ENCODE measurements around the gene NAGS.
"Not testable (repeated sequence)": the region's sequence is repeated elsewhere in the genome, so short reads cannot be mapped to it uniquely, and the experiment has no call there.

The NAGS gene

GRCh38 chr17:44043272-44043696, 38.9 kb downstream of the NAGS start:
- peak; percentile 35 for DNase-seq (ENCODE audit: low spot score)

- DNase-seq (ENCODE audit: low spot score) = peak; percentile 45
Observed at GRCh38 chr17:44044071-44044470, 39.6 kb downstream of the NAGS start.

GRCh38 chr17:44045486-44045885, 41.1 kb downstream of the NAGS start:
- no peak for DNase-seq (ENCODE audit: low spot score)

GRCh38 chr17:44046893-44047292, 42.5 kb downstream of the NAGS start:
- not testable (repeated sequence) for DNase-seq (ENCODE audit: low spot score)

GRCh38 chr17:44049294-44050060, 45.1 kb downstream of the NAGS start:
- DNase-seq (ENCODE audit: low spot score) = no peak

- no peak for DNase-seq (ENCODE audit: low spot score)
Observed at GRCh38 chr17:44053125-44053872, 48.9 kb downstream of the NAGS start.
